ENCODE results near the gene NLRP11.
"Not testable (repeated sequence)": the region's sequence is repeated elsewhere in the genome, so short reads cannot be mapped to it uniquely, and the experiment has no call there.

The NLRP11 gene

DNA sequence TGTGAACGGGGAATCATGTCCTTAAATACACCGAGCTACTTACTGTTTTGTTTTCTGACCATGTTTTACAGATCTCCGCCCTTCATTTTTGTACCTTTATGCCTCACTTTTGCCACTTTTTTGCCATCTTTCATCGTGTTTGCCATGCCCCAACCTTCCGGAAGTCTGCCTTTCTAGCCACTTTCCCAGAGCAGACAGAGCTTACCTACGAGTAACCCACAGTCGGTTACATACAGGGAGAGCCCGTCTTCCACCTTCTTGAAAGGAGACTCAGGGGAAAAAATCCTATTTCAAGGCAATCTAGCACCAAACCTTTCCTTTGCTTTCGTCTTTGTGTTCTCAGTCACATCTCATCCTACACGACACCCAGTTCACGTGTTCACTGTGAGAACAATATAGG is 36.8 kb downstream of the NLRP11 start:
- Histone ChIP-seq H3K4me3 (no peak overlapping the region), H3K27ac (no peak overlapping the region)

DNA sequence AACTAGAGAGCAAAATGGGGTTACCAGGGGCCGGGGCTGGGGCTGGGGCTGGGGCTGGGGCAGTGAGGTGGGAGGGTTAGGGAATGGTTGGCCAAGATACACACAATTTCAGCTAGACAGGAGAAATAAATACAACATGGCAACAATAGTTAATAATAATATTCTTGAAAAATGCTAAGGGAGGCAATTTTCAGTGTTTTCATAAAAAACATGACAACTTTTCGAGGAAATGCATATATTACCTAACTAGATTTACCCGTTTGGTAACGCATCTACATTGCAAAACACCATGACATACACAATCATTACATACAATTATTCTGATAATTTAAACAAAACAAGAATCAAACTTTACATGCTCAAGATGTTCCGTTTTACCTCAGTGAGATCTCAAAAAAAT is 50.7 kb downstream of the NLRP11 start:
- no peak overlapping the region for H3K4me3 ChIP-seq
- no peak overlapping the region for H3K27ac ChIP-seq

DNA sequence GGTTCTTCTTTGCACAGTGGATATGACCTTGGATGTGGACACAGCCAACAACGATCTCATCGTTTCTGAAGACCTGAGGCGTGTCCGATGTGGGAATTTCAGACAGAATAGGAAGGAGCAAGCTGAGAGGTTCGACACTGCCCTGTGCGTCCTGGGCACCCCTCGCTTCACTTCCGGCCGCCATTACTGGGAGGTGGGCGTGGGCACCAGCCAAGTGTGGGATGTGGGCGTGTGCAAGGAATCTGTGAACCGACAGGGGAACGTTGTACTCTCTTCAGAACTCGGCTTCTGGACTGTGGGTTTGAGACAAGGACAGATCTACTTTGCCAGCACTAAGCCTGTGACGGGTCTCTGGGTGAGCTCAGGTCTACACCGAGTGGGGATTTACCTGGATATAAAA is 53.5 kb downstream of the NLRP11 start:
- Histone ChIP-seq H3K4me3 (no peak overlapping the region), H3K27ac (no peak overlapping the region)

DNA sequence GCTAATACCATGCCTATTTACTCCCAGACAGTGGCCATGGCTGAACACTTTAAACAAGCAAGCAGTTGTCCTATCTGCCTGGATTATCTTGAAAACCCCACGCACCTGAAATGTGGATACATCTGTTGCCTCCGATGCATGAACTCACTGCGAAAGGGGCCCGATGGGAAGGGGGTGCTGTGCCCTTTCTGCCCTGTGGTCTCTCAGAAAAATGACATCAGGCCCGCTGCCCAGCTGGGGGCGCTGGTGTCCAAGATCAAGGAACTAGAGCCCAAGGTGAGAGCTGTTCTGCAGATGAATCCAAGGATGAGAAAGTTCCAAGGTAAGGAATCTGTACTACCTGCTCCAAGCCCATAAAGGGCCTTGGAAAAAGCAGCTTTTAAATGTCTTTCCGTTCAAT is 54.3 kb downstream of the NLRP11 start:
- no peak overlapping the region for H3K27ac ChIP-seq
- H3K4me3 ChIP-seq = no peak overlapping the region

DNA sequence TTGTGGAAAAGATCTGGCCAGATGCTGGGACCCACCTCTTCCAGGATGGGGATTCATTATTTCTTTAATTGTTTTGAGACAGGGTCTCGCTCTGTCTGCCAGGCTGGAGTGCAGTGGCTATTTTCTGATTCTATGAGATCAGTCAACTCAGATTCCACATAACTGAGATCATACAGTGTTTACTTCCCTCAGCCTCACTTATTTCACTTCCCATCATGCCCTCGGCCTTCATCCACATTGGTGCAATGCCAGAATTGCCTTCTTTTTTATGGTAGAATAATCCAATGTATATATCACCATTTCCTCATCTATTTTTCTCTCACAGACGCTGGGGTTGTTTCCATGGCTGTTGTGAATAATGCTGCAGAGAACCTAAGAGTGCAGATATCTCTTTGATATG is 62.2 kb downstream of the NLRP11 start:
- H3K27ac ChIP-seq, H3K4me3 ChIP-seq: not testable (repeated sequence)

DNA sequence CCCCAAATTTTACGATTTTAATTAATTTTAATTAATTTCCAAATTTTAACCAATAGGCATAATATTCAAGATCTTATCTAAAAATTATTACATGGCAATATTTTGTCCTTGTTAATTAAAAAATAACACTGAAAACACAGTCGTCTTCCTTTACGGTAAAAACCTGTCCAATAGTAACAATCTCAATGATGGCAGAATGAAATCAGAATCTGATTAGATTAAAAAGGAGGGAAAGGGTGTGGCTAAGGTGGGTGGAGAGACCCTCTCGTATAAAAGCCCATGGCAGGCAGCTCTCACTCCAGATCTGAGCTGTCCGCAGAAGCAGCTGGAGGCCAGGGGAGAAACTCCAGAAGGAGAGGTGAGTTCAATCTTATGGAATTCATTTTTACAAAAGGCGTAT is 63.0 kb downstream of the NLRP11 start, which contains the start of gene RFPL4AL1:
RFPL4AL1 (plus strand) TSS at position 301 of the 400 bp plus-strand sequence. CDS start 2,687 bp downstream, outside the sequence.
- not testable (repeated sequence) for H3K27ac ChIP-seq, H3K4me3 ChIP-seq

DNA sequence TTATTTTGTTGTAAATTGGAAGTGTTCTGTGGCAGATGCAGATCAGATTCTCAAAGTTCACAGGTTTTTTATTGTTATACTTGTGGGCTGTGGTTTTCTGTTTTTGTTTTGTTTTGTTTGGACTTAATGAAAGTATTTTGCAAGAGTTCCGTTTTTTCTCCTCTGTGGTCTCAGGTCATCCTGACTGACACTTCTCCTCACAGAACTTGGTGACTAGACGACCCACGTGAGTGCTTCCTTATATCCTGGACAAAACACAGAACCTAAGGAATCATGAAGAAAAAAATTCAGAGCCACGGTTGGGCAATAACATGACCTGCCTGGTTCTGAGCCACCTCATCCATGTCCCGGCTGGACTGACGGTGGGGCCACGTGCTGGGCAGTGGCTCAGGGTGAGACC is 65.3 kb downstream of the NLRP11 start:
- Histone ChIP-seq H3K27ac (no peak overlapping the region), H3K4me3 (no peak overlapping the region)

DNA sequence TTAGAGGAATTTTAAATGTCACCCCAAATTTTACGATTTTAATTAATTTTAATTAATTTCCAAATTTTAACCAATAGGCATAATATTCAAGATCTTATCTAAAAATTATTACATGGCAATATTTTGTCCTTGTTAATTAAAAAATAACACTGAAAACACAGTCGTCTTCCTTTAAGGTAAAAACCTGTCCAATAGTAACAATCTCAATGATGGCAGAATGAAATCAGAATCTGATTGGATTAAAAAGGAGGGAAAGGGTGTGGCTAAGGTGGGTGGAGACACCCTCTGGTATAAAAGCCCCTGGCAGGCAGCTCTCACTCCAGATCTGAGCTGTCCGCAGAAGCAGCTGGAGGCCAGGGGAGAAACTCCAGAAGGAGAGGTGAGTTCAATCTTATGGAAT is 73.0 kb downstream of the NLRP11 start, which contains the start of gene RFPL4A:
RFPL4A (plus strand) TSS at position 301 of the 400 bp plus-strand sequence. CDS start 2,704 bp downstream, outside the sequence.
- not testable (repeated sequence) for H3K27ac ChIP-seq, H3K4me3 ChIP-seq

DNA sequence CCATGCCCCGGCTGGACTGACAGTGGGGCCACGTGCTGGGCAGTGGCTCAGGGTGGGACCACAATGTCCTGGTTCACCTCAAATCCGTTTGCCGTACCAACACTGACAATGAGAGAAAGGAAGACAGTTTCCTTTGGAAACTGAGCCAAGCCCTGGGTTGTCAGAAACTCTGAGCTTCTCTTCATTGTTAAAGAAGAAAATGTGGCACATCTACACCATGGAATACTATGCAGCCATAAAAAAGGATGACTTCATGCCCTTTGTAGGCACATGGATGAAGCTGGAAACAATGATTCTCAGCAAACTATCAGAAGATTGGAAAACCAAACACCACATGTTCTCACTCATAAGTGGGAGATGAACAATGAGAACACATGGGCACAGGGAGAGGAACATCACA is 75.0 kb downstream of the NLRP11 start:
- not testable (repeated sequence) for H3K4me3 ChIP-seq, H3K27ac ChIP-seq

DNA sequence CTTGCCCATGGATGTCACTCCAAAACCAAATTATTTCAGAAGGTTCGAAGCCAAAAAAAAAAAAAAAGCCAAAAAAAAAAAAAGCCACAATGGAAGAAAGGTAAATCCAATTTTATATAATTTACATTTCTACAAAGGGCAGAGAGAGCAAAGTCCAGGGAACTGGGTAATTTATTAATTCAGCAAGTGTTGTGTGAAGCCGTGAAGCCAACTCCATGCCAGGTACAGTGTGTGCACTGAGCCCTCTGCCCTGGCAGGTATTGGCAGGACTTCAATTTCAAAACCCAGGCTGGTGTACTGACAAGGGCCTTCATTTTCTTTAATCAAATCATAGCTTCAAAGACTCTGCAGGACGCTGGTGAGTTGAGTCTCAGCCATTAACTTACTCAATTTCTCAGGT is 78.4 kb downstream of the NLRP11 start:
- H3K27ac ChIP-seq = no peak overlapping the region

DNA sequence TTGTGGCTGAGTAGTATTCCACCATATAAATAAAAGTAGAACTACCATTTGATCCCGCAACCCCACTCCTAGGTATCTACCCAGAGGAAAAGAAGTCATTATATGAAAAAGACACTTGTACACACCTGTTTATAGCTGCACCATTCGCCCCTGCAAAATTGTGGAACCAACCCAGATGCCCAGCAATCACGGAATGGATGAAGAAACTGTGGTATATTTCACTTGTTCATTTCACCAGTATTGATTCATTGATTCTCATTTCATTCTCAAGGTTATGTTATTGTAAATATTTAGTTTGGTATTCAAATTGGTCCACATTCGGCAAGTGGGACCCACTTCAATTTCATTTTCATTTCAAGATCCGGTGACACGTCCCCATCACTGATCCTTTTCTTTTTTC is 81.1 kb downstream of the NLRP11 start:
- Histone ChIP-seq H3K27ac (no peak overlapping the region), H3K4me3 (no peak overlapping the region)

More for the DNA sequence above, 78.4 kb downstream of the NLRP11 start:
- no peak overlapping the region for H3K4me3 ChIP-seq

DNA sequence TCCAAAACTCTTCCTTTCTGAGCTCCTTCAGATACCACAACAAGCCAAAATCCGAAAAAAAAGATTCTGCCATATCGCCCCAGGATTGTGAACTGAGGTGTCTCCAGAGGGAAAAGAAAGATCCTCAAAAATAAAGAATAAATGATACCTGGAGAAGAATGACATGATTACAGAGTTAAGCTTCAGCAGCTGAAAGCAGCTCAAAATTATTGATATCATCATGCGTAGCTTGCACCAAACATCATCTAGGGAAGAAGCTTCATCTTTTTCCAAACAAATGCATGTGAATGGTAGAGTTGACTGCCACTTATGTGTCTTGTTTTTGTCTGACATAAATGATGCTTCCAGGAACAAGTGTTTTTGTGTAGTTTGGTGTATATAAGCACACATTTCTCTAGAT is 93.5 kb downstream of the NLRP11 start, which contains the start of gene NLRP9:
NLRP9 (minus strand) TSS at position 101 of the 400 bp plus-strand sequence; CDS start at position 73, 28 bp downstream.
- Histone ChIP-seq H3K27ac (no peak within 1 kb of the TSS), H3K4me3 (no peak within 1 kb of the TSS)
